GM23338 (cell line): ENCODE measurements around the gene TRMT61A. TPM values are rescaled to one million over a fixed set of nuclear protein-coding genes. Genes with fewer than 3 reads are reported as not detected.

Experiments used
- ATAC-seq: fragments of 200-7000 bp; cut with Tn5 transposase; 3 replicates; pipeline ENCODE4 v1.9.1; 2020
- DNase-seq: peaks from one replicate; pipeline ENCODE4 v3.0.0-alpha.2; 2015; ENCODE audit warnings: low spot score
- H2AFZ ChIP-seq: fragments of 200-600 bp; sonication (generic); 2 replicates; pipeline ENCODE4 v1.8.0; 2016; ENCODE audit warnings: antibody characterized with exemption, mild to moderate bottlenecking, moderate library complexity
- H3F3A ChIP-seq: fragments of 200-600 bp; sonication (generic); replicated peaks from 2 replicates; pipeline ENCODE4 v1.8.0; 2017; ENCODE audit warnings: antibody characterized with exemption, mixed run types, low read depth
- H3K27ac ChIP-seq: fragments of 200-600 bp; sonication (generic); 2 replicates; pipeline ENCODE4 v1.6.1; 2016; ENCODE audit warnings: low read depth
- H3K27me3 ChIP-seq: fragments of 200-600 bp; sonication (generic); 2 replicates; pipeline ENCODE4 v1.8.0; 2016; ENCODE audit warnings: mild to moderate bottlenecking, mixed run types, moderate library complexity; ENCODE audit not compliant: insufficient read depth
- H3K36me3 ChIP-seq: fragments of 200-600 bp; sonication (generic); 2 replicates; pipeline ENCODE4 v1.8.0; 2016; ENCODE audit warnings: mild to moderate bottlenecking; ENCODE audit not compliant: insufficient read depth
- H3K4me1 ChIP-seq: fragments of 200-600 bp; sonication (generic); 2 replicates; pipeline ENCODE4 v1.8.0; 2016; ENCODE audit warnings: mild to moderate bottlenecking, moderate library complexity; ENCODE audit not compliant: insufficient read depth
- H3K4me2 ChIP-seq: fragments of 200-600 bp; sonication (generic); 2 replicates; pipeline ENCODE4 v1.7.1; 2017; ENCODE audit warnings: mixed run types
- H3K4me3 ChIP-seq: fragments of 200-600 bp; sonication (generic); 2 replicates; pipeline ENCODE4 v1.6.1; 2016; ENCODE audit warnings: mixed run types
- H3K79me2 ChIP-seq: fragments of 200-600 bp; sonication (generic); replicated peaks from 2 replicates; pipeline ENCODE4 v1.8.0; 2017; ENCODE audit warnings: mild to moderate bottlenecking; ENCODE audit not compliant: insufficient read depth
- H3K9me2 ChIP-seq: fragments of 200-600 bp; sonication (generic); 2 replicates; pipeline ENCODE4 v1.8.0; 2017; ENCODE audit not compliant: insufficient read depth
- H4K20me1 ChIP-seq: fragments of 200-600 bp; sonication (generic); replicated peaks from 2 replicates; pipeline ENCODE4 v1.8.0; 2017; ENCODE audit warnings: mild to moderate bottlenecking; ENCODE audit not compliant: insufficient read depth
- H3K27ac Mint-ChIP-seq: 2 replicates; pipeline ENCODE4 v1.8.0; 2020; ENCODE audit warnings: inconsistent platforms, mild to moderate bottlenecking, moderate library complexity, mixed read lengths
- H3K27me3 Mint-ChIP-seq: 3 replicates; pipeline ENCODE4 v1.8.0; 2022; ENCODE audit warnings: low read depth, mild to moderate bottlenecking, moderate library complexity, mixed read lengths, inconsistent platforms; ENCODE audit not compliant: insufficient read depth, poor library complexity
- H3K36me3 Mint-ChIP-seq: 3 replicates; pipeline ENCODE4 v1.8.0; 2021; ENCODE audit warnings: low read depth, mild to moderate bottlenecking, inconsistent platforms, moderate library complexity, mixed read lengths
- H3K4me1 Mint-ChIP-seq: 3 replicates; pipeline ENCODE4 v1.8.0; 2020; ENCODE audit warnings: mild to moderate bottlenecking, inconsistent platforms, mixed read lengths
- H3K4me3 Mint-ChIP-seq: 3 replicates; pipeline ENCODE4 v1.8.0; 2021; ENCODE audit warnings: moderate library complexity, mild to moderate bottlenecking, inconsistent platforms, mixed read lengths
- H3K9me3 Mint-ChIP-seq: 3 replicates; pipeline ENCODE4 v1.8.0; 2020; ENCODE audit warnings: moderate library complexity, mild to moderate bottlenecking, inconsistent platforms, mixed read lengths
- CREB1 ChIP-seq: fragments of 250-450 bp; sonication (Bioruptor Pico); IDR thresholded peaks from 2 replicates; pipeline ENCODE4 v1.5.0; 2020; ENCODE audit warnings: low read depth, mild to moderate bottlenecking, moderate library complexity
- CTCF ChIP-seq, 2 experiments: fragments of 200-600 bp in 1 of 2; sonication (generic) in 1 of 2; conservative IDR thresholded peaks; 2 replicates each; pipeline versions ENCODE4 v1.5.1 to v1.6.1; 2016 to 2017; ENCODE audit warnings: antibody characterized with exemption in 2 of 2, low read depth in 2 of 2, mild to moderate bottlenecking in 2 of 2, moderate library complexity in 1 of 2
- EZH2 ChIP-seq: fragments of 200-600 bp; sonication (generic); IDR thresholded peaks from one replicate; pipeline ENCODE4 v1.8.0; 2017; ENCODE audit warnings: antibody characterized with exemption, mild to moderate bottlenecking, low read depth; ENCODE audit not compliant: unreplicated experiment
- EZH2phosphoT487 ChIP-seq: fragments of 200-600 bp; sonication (generic); IDR thresholded peaks from one replicate; pipeline ENCODE4 v1.8.1; 2018; ENCODE audit warnings: antibody characterized with exemption; ENCODE audit not compliant: unreplicated experiment
- JUNB ChIP-seq: IDR thresholded peaks from one replicate; pipeline ENCODE4 v1.6.1; 2016; ENCODE audit warnings: antibody characterized with exemption; ENCODE audit not compliant: unreplicated experiment
- NANOG ChIP-seq: IDR thresholded peaks from 2 replicates; pipeline ENCODE4 v1.6.1; 2016; ENCODE audit warnings: antibody characterized with exemption, borderline replicate concordance
- POLR2AphosphoS5 ChIP-seq: IDR thresholded peaks from 2 replicates; pipeline ENCODE4 v1.6.1; 2016; ENCODE audit warnings: antibody characterized with exemption, low read depth
- REST ChIP-seq: IDR thresholded peaks from one replicate; pipeline ENCODE4 v1.6.1; 2018; ENCODE audit warnings: antibody characterized with exemption; ENCODE audit not compliant: unreplicated experiment
- STAT1 ChIP-seq: IDR thresholded peaks from one replicate; pipeline ENCODE4 v1.6.1; 2016; ENCODE audit warnings: antibody characterized with exemption; ENCODE audit not compliant: unreplicated experiment
- ZNF114 ChIP-seq: fragments of 250-450 bp; sonication (Bioruptor Pico); IDR thresholded peaks from 2 replicates; pipeline ENCODE4 v1.5.0; 2020; ENCODE audit warnings: mild to moderate bottlenecking, moderate library complexity
- ZNF331 ChIP-seq: fragments of 250-450 bp; sonication (Bioruptor Pico); IDR thresholded peaks from 2 replicates; pipeline ENCODE4 v1.5.0; 2020; ENCODE audit warnings: low read depth, mild to moderate bottlenecking, moderate library complexity
- polyA plus RNA-seq: library from polyadenylated mRNA; unstranded; fragments of >200 nt; fragmentation: Nextera tagmentation; extraction: Ambion mirVana; gene quantifications from 2 replicates; pipeline ENCODE4 v1.2.1, GENCODE V29; 2016
- total RNA-seq: library from RNA; depleted of rRNA; stranded (reverse); fragments of >200 nt; shearing (Covaris generic); gene quantifications from 2 replicates; pipeline ENCODE4 v1.2.3, GENCODE V29; 2014
- TF ChIP-seq, protein P1 (sequence below): IDR thresholded peaks from 2 replicates; pipeline ENCODE4 v1.6.1; 2016; ENCODE audit warnings: antibody characterized with exemption
- TF ChIP-seq, protein P2 (sequence below): fragments of 250-450 bp; sonication (Bioruptor Pico); IDR thresholded peaks from 2 replicates; pipeline ENCODE4 v1.5.0; 2020; ENCODE audit warnings: mild to moderate bottlenecking, moderate library complexity

Gene TRMT61A
- total and polyA plus RNA-seq, 2 experiments from 2014 or later = 13.4 to 28.2 TPM

DNA sequence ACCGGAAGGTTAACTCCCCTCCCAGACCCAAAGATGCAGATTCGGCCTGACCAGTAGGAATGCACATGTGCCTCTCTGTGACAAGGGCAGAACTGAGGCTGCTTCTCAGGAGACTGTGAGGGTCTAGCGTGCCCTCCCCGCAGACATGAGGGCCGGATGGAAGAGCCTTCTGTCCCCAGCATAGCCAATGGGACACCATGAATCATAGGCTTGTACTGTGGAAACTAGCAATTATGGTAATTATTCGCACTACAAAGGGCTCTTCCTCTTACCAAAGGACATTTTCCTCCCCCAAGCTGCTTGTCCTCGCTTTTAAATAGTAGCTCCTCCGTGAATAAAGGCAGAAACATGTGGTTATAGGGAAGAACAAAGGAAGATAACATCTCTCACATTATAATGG, 40.0 kb downstream of the TRMT61A start:
- Histone ChIP-seq H3F3A (peaks cover 5% of the 10 kb centered on the region), H2AFZ (no peak overlapping the region), H4K20me1 (peaks cover 13% of the 10 kb centered on the region; the same call in 1 of the 2 replicates), H3K27ac (no peak overlapping the region), H3K4me3 (no peak overlapping the region), H3K27me3 (no peaks in the 10 kb centered on the region), H3K79me2 (peaks cover 81% of the 10 kb centered on the region), H3K4me2 (peak overlapping the region; percentile 8; the same call in 1 of the 2 replicates), H3K4me1 (peaks cover 9% of the 10 kb centered on the region; the same call in 1 of the 2 replicates), H3K9me2 (no peaks in the 10 kb centered on the region), H3K36me3 (no peaks in the 10 kb centered on the region; the same call in 1 of the 2 replicates)
- Mint-ChIP-seq H3K27me3 (peaks cover 3% of the 10 kb centered on the region), H3K27ac (no peak overlapping the region), H3K4me3 (no peak overlapping the region), H3K9me3 (no peaks in the 10 kb centered on the region; the same call in 2 of the 3 replicates), H3K4me1 (peaks cover 17% of the 10 kb centered on the region; the same call in 2 of the 3 replicates), H3K36me3 (peaks cover 18% of the 10 kb centered on the region)
- TF ChIP-seq NANOG (no peak), CTCF (conservative IDR thresholded peaks at IDR 0.05; ENCODE audit: low read depth in 2 of 2) (no peak), CREB1 (CRISPR knock-in tag) (no peak), EZH2 (no peak), REST (no peak), STAT1 (no peak), JUNB (no peak), ZNF114 (CRISPR knock-in tag) (no peak), EZH2phosphoT487 (no peak), POLR2AphosphoS5 (no peak), ZNF331 (CRISPR knock-in tag) (no peak)
- TF ChIP-seq, protein P1, sequence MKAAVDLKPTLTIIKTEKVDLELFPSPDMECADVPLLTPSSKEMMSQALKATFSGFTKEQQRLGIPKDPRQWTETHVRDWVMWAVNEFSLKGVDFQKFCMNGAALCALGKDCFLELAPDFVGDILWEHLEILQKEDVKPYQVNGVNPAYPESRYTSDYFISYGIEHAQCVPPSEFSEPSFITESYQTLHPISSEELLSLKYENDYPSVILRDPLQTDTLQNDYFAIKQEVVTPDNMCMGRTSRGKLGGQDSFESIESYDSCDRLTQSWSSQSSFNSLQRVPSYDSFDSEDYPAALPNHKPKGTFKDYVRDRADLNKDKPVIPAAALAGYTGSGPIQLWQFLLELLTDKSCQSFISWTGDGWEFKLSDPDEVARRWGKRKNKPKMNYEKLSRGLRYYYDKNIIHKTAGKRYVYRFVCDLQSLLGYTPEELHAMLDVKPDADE = no peak
- TF ChIP-seq, protein P2, sequence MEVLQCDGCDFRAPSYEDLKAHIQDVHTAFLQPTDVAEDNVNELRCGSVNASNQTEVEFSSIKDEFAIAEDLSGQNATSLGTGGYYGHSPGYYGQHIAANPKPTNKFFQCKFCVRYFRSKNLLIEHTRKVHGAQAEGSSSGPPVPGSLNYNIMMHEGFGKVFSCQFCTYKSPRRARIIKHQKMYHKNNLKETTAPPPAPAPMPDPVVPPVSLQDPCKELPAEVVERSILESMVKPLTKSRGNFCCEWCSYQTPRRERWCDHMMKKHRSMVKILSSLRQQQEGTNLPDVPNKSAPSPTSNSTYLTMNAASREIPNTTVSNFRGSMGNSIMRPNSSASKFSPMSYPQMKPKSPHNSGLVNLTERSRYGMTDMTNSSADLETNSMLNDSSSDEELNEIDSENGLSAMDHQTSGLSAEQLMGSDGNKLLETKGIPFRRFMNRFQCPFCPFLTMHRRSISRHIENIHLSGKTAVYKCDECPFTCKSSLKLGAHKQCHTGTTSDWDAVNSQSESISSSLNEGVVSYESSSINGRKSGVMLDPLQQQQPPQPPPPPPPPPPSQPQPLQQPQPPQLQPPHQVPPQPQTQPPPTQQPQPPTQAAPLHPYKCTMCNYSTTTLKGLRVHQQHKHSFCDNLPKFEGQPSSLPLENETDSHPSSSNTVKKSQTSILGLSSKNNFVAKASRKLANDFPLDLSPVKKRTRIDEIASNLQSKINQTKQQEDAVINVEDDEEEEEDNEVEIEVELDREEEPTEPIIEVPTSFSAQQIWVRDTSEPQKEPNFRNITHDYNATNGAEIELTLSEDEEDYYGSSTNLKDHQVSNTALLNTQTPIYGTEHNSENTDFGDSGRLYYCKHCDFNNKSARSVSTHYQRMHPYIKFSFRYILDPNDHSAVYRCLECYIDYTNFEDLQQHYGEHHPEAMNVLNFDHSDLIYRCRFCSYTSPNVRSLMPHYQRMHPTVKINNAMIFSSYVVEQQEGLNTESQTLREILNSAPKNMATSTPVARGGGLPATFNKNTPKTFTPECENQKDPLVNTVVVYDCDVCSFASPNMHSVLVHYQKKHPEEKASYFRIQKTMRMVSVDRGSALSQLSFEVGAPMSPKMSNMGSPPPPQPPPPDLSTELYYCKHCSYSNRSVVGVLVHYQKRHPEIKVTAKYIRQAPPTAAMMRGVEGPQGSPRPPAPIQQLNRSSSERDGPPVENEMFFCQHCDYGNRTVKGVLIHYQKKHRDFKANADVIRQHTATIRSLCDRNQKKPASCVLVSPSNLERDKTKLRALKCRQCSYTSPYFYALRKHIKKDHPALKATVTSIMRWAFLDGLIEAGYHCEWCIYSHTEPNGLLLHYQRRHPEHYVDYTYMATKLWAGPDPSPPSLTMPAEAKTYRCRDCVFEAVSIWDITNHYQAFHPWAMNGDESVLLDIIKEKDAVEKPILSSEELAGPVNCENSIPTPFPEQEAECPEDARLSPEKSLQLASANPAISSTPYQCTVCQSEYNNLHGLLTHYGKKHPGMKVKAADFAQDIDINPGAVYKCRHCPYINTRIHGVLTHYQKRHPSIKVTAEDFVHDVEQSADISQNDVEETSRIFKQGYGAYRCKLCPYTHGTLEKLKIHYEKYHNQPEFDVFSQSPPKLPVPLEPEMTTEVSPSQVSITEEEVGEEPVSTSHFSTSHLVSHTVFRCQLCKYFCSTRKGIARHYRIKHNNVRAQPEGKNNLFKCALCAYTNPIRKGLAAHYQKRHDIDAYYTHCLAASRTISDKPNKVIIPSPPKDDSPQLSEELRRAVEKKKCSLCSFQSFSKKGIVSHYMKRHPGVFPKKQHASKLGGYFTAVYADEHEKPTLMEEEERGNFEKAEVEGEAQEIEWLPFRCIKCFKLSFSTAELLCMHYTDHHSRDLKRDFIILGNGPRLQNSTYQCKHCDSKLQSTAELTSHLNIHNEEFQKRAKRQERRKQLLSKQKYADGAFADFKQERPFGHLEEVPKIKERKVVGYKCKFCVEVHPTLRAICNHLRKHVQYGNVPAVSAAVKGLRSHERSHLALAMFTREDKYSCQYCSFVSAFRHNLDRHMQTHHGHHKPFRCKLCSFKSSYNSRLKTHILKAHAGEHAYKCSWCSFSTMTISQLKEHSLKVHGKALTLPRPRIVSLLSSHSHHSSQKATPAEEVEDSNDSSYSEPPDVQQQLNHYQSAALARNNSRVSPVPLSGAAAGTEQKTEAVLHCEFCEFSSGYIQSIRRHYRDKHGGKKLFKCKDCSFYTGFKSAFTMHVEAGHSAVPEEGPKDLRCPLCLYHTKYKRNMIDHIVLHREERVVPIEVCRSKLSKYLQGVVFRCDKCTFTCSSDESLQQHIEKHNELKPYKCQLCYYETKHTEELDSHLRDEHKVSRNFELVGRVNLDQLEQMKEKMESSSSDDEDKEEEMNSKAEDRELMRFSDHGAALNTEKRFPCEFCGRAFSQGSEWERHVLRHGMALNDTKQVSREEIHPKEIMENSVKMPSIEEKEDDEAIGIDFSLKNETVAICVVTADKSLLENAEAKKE (CRISPR knock-in tag) = no peak
- ATAC-seq (peak; percentile 33; the same call in 1 of the 3 replicates), DNase-seq (no peak)
